ENCODE measurements around the gene CYP46A1.

The CYP46A1 gene

DNA sequence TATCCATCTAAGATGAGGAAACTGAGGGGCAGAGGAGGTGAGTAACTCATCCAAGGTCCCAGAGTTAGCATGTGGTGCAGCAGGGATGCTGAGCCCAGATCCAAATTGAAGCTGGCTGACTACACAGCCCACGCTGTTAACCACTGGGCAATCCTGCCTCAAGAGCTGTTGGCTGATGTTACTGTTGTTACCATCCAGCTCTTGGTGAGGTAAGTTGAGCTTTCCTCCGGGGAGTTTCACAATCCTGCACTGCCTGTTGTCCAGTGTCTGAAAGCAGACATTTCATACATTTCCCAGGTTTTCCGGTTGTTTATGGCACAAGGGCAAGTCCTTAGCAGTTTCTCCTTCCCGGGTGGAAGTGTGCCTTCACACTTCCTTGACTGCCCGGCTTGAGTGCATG lies 14.5 kb downstream of the CYP46A1 start:
- peaks cover 9% of the 10 kb centered on the region for H3K36me3 Mint-ChIP-seq
- H3K27me3 Mint-ChIP-seq: peaks cover 18% of the 10 kb centered on the region
- no peak overlapping the region for H3K27ac Mint-ChIP-seq
- no peak overlapping the region for H3K4me3 Mint-ChIP-seq
- ATAC-seq (ENCODE audit: low read depth): no peak
- no peak for DNase-seq (ENCODE audit: low spot score in 2 of 2)
- H3K4me1 Mint-ChIP-seq: no peaks in the 10 kb centered on the region
- H3K9me3 Mint-ChIP-seq: peaks cover 15% of the 10 kb centered on the region

- ATAC-seq (ENCODE audit: low read depth): no peak
- Mint-ChIP-seq H3K4me1 (no peaks in the 10 kb centered on the region), H3K36me3 (peaks cover 9% of the 10 kb centered on the region), H3K9me3 (peaks cover 16% of the 10 kb centered on the region), H3K27ac (no peak overlapping the region), H3K4me3 (no peak overlapping the region), H3K27me3 (peaks cover 18% of the 10 kb centered on the region)
- DNase-seq (ENCODE audit: low spot score in 2 of 2): no peak
Measured at GRCh38 chr14:99699085-99699760, 15.1 kb downstream of the CYP46A1 start.

- Mint-ChIP-seq H3K9me3 (peaks cover 18% of the 10 kb centered on the region), H3K27me3 (peaks cover 18% of the 10 kb centered on the region), H3K36me3 (peaks cover 9% of the 10 kb centered on the region), H3K4me1 (no peaks in the 10 kb centered on the region), H3K27ac (no peak overlapping the region), H3K4me3 (no peak overlapping the region)
- DNase-seq (ENCODE audit: low spot score in 2 of 2): no peak
- no peak for ATAC-seq (ENCODE audit: low read depth)
Measured at GRCh38 chr14:99699861-99700260, 15.8 kb downstream of the CYP46A1 start.

DNA sequence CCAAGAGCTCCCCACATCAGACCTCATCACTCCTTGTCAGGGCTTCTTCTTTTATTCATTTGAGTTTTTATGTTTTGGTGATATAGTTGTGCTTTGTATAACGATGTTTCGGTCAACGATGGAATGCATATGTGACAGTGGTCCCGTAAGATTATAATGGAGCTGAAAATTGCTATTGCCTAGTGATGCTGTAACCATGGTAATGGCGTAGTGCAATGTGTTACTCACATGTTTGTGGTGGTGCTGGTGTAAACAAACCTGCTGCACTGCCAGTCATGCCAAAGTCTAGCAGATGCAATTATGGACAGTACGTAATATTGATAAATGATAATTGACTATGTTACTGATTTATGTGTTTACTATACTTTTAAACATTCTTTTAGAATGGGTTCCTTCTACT lies 16.3 kb downstream of the CYP46A1 start:
- H3K27ac Mint-ChIP-seq: no peak overlapping the region
- no peak for ATAC-seq (ENCODE audit: low read depth)
- no peak for DNase-seq (ENCODE audit: low spot score in 2 of 2)
- no peaks in the 10 kb centered on the region for H3K4me1 Mint-ChIP-seq
- peaks cover 18% of the 10 kb centered on the region for H3K27me3 Mint-ChIP-seq
- H3K36me3 Mint-ChIP-seq: peaks cover 9% of the 10 kb centered on the region
- no peak overlapping the region for H3K4me3 Mint-ChIP-seq
- peaks cover 18% of the 10 kb centered on the region for H3K9me3 Mint-ChIP-seq

GRCh38 chr14:99701260-99701659 lies 17.2 kb downstream of the CYP46A1 start:
- no peak for ATAC-seq (ENCODE audit: low read depth)
- Mint-ChIP-seq H3K27me3 (peaks cover 21% of the 10 kb centered on the region), H3K4me3 (no peak overlapping the region), H3K9me3 (peaks cover 18% of the 10 kb centered on the region), H3K36me3 (peaks cover 9% of the 10 kb centered on the region), H3K4me1 (no peaks in the 10 kb centered on the region), H3K27ac (no peak overlapping the region)
- DNase-seq (ENCODE audit: low spot score in 2 of 2): no peak

DNA sequence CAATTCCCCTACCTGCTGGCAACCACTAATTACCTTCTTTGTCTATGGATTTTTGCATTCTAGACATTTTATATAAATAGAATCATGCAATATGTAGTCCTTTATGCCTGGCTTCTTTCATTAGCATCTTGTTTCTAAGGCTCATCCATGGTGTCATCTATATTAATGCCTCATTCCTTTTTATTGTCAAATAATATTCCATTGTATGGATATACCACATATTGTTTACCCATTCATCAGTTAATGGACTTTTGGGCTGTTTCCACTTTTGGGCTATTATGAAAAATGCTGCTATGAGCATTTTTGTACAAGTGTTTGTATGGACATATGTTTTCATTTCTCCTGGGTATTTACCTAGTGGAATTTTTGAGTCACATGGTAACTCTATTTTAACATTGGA lies 18.0 kb downstream of the CYP46A1 start:
- DNase-seq (ENCODE audit: low spot score in 2 of 2) (no peak), ATAC-seq (ENCODE audit: low read depth) (no peak)
- H3K36me3 Mint-ChIP-seq: peaks cover 9% of the 10 kb centered on the region
- H3K4me1 Mint-ChIP-seq: no peaks in the 10 kb centered on the region
- peaks cover 17% of the 10 kb centered on the region for H3K9me3 Mint-ChIP-seq
- H3K4me3 Mint-ChIP-seq: no peak overlapping the region
- peaks cover 20% of the 10 kb centered on the region for H3K27me3 Mint-ChIP-seq
- no peak overlapping the region for H3K27ac Mint-ChIP-seq

DNA sequence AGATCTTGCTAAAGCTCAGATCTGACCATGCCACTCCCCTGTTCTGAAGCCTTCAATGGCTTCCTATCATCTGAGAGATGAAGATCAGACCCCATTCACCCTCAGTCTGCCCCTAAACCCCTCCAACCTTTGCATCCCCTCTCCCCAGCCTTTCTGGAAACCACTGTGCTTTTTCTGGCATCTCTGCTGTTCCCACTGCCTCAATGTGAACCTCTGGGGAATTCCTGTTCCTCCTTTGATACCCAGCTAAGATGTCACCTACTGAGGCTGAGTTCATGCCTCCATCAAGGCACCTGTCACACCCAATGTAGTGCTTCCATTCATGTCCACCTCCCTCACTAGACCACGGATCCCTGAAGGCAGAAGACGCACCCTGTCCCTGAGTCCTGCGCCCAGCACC lies 19.3 kb downstream of the CYP46A1 start:
- peaks cover 17% of the 10 kb centered on the region for H3K27me3 Mint-ChIP-seq
- no peak for ATAC-seq (ENCODE audit: low read depth)
- H3K4me3 Mint-ChIP-seq: no peak overlapping the region
- peaks cover 9% of the 10 kb centered on the region for H3K36me3 Mint-ChIP-seq
- peaks cover 15% of the 10 kb centered on the region for H3K9me3 Mint-ChIP-seq
- no peak overlapping the region for H3K27ac Mint-ChIP-seq
- no peaks in the 10 kb centered on the region for H3K4me1 Mint-ChIP-seq
- DNase-seq (ENCODE audit: low spot score in 2 of 2): no peak

GRCh38 chr14:99704037-99704436 lies 19.9 kb downstream of the CYP46A1 start:
- Mint-ChIP-seq H3K4me3 (no peak overlapping the region), H3K36me3 (peaks cover 9% of the 10 kb centered on the region), H3K9me3 (peaks cover 15% of the 10 kb centered on the region), H3K27ac (no peak overlapping the region), H3K27me3 (peaks cover 21% of the 10 kb centered on the region), H3K4me1 (no peaks in the 10 kb centered on the region)
- ATAC-seq (ENCODE audit: low read depth): no peak
- DNase-seq (ENCODE audit: low spot score in 2 of 2): no peak

GRCh38 chr14:99706107-99706900 lies 22.2 kb downstream of the CYP46A1 start:
- peaks cover 12% of the 10 kb centered on the region for H3K27me3 Mint-ChIP-seq
- peaks cover 15% of the 10 kb centered on the region for H3K9me3 Mint-ChIP-seq
- peaks cover 9% of the 10 kb centered on the region for H3K36me3 Mint-ChIP-seq
- DNase-seq (ENCODE audit: low spot score in 2 of 2): no peak
- no peak for ATAC-seq (ENCODE audit: low read depth)
- H3K4me1 Mint-ChIP-seq: no peaks in the 10 kb centered on the region
- no peak overlapping the region for H3K4me3 Mint-ChIP-seq
- no peak overlapping the region for H3K27ac Mint-ChIP-seq

DNA sequence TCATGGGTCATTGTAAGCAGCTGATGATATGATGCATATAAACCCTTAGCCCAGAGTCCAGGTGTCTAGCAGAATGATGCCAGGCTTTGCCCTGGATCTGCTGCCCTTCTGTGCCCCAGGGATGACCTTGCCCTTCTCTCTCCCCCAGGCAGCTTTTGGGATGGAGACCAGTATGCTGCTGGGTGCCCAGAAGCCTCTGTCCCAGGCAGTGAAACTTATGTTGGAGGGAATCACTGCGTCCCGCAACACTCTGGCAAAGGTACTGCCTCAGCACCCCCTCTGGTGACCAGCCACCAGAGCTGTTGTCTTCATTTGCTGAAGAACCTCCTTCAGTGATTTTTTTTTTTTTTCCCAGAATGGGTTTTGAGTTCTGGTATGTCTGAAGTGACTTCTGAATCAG lies 23.3 kb downstream of the CYP46A1 start:
- ATAC-seq (ENCODE audit: low read depth) (no peak), DNase-seq (ENCODE audit: low spot score in 2 of 2) (no peak)
- peaks cover 12% of the 10 kb centered on the region for H3K27me3 Mint-ChIP-seq
- no peak overlapping the region for H3K4me3 Mint-ChIP-seq
- peaks cover 16% of the 10 kb centered on the region for H3K9me3 Mint-ChIP-seq
- peaks cover 9% of the 10 kb centered on the region for H3K36me3 Mint-ChIP-seq
- H3K27ac Mint-ChIP-seq: no peak overlapping the region
- H3K4me1 Mint-ChIP-seq: no peaks in the 10 kb centered on the region

- Mint-ChIP-seq H3K27ac (no peak overlapping the region), H3K9me3 (peaks cover 17% of the 10 kb centered on the region), H3K36me3 (peaks cover 7% of the 10 kb centered on the region), H3K27me3 (peaks cover 12% of the 10 kb centered on the region), H3K4me1 (no peaks in the 10 kb centered on the region), H3K4me3 (no peak overlapping the region)
- DNase-seq (ENCODE audit: low spot score in 2 of 2) (no peak), ATAC-seq (ENCODE audit: low read depth) (no peak)
Measured at GRCh38 chr14:99707921-99708320, 23.8 kb downstream of the CYP46A1 start.

DNA sequence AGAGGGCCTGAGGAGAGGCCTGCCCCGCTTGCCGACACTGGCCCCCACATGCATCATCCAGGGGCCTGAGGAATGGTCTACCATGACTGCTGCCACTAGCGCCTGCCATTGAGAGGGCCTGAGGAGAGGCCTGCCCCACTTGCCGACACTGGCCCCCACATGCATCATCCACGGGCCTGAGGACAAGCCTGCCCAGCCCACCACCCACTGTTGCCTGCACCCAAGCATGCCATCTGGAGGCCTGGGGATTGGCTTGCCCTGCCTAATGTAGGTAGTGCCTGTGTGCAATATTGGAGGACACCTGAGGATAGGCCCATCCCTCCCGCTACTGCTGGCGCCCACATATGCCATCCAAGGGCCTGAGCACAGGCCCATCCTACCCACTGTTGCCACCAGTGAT lies 24.4 kb downstream of the CYP46A1 start:
- peaks cover 2% of the 10 kb centered on the region for H3K36me3 Mint-ChIP-seq
- H3K4me3 Mint-ChIP-seq: no peak overlapping the region
- peaks cover 12% of the 10 kb centered on the region for H3K9me3 Mint-ChIP-seq
- DNase-seq (ENCODE audit: low spot score in 2 of 2) (no peak), ATAC-seq (ENCODE audit: low read depth) (no peak)
- no peak overlapping the region for H3K27ac Mint-ChIP-seq
- H3K27me3 Mint-ChIP-seq: peaks cover 10% of the 10 kb centered on the region
- H3K4me1 Mint-ChIP-seq: no peaks in the 10 kb centered on the region

- peaks cover 2% of the 10 kb centered on the region for H3K4me1 Mint-ChIP-seq
- no peak overlapping the region for H3K27ac Mint-ChIP-seq
- DNase-seq (ENCODE audit: low spot score in 2 of 2) (no peak), ATAC-seq (ENCODE audit: low read depth) (no peak)
- H3K36me3 Mint-ChIP-seq: no peaks in the 10 kb centered on the region
- H3K27me3 Mint-ChIP-seq: peaks cover 6% of the 10 kb centered on the region
- H3K9me3 Mint-ChIP-seq: peaks cover 7% of the 10 kb centered on the region
- no peak overlapping the region for H3K4me3 Mint-ChIP-seq
Measured at GRCh38 chr14:99713972-99714371, 29.9 kb downstream of the CYP46A1 start.

- H3K36me3 Mint-ChIP-seq: no peaks in the 10 kb centered on the region
Measured at GRCh38 chr14:99715266-99716000, 31.3 kb downstream of the CYP46A1 start.

More at GRCh38 chr14:99715266-99716000, 31.3 kb downstream of the CYP46A1 start:
- no peak overlapping the region for H3K27ac Mint-ChIP-seq
- H3K27me3 Mint-ChIP-seq: peaks cover 7% of the 10 kb centered on the region
- peaks cover 4% of the 10 kb centered on the region for H3K4me1 Mint-ChIP-seq
- H3K9me3 Mint-ChIP-seq: peaks cover 9% of the 10 kb centered on the region
- no peak for DNase-seq (ENCODE audit: low spot score in 2 of 2)
- H3K4me3 Mint-ChIP-seq: no peak overlapping the region
- no peak for ATAC-seq (ENCODE audit: low read depth)
